Stimulated activated CD8-positive, alpha-beta memory T cell treated with anti-CD3 and anti-CD28 coated beads, Interleukin-7, amount 100 ng/mL, for 1 hour (primary cell): ENCODE data around the gene ACTL8.
"Not testable (repeated sequence)": the region's sequence is repeated elsewhere in the genome, so short reads cannot be mapped to it uniquely, and the experiment has no call there.

Experiments used
- DNase-seq, 2 donors: peaks; one replicate each; pipeline ENCODE4 v3.0.0-alpha.2; 2020; ENCODE audit warnings: low read depth in 2 of 2

The ACTL8 gene

GRCh38 chr1:17735348-17735747 is 19.8 kb upstream of the ACTL8 start:
- DNase-seq, result no peak

GRCh38 chr1:17735793-17736192 is 19.3 kb upstream of the ACTL8 start:
- no peak for DNase-seq

- no peak for DNase-seq
Measured at GRCh38 chr1:17736625-17737024, 18.5 kb upstream of the ACTL8 start.

GRCh38 chr1:17739050-17739449 is 16.1 kb upstream of the ACTL8 start:
- DNase-seq, result no peak

- no peak for DNase-seq
Measured at GRCh38 chr1:17741052-17741451, 14.1 kb upstream of the ACTL8 start.

GRCh38 chr1:17742583-17742982 is 12.6 kb upstream of the ACTL8 start:
- no peak for DNase-seq

- DNase-seq, result no peak
Measured at GRCh38 chr1:17743008-17743647, 12.0 kb upstream of the ACTL8 start.

GRCh38 chr1:17743925-17744324 is 11.2 kb upstream of the ACTL8 start:
- DNase-seq, result no peak

GRCh38 chr1:17744666-17745478 is 10.3 kb upstream of the ACTL8 start:
- no peak for DNase-seq

GRCh38 chr1:17745479-17745955 is 9.6 kb upstream of the ACTL8 start:
- no peak for DNase-seq

- DNase-seq, result not testable (repeated sequence)
Measured at GRCh38 chr1:17746281-17746680, 8.9 kb upstream of the ACTL8 start.

- DNase-seq, result no peak
Measured at GRCh38 chr1:17746920-17747319, 8.2 kb upstream of the ACTL8 start.

GRCh38 chr1:17750333-17750732 is 4.8 kb upstream of the ACTL8 start:
- no peak for DNase-seq

GRCh38 chr1:17752356-17752755 is 2.8 kb upstream of the ACTL8 start:
- DNase-seq, result no peak

- DNase-seq, result no peak
Measured at GRCh38 chr1:17757426-17757825, 2.3 kb downstream of the ACTL8 start.

GRCh38 chr1:17759114-17759513 is 4.0 kb downstream of the ACTL8 start:
- DNase-seq, result no peak

- no peak for DNase-seq
Measured at GRCh38 chr1:17762313-17762712, 7.2 kb downstream of the ACTL8 start.

- DNase-seq, result no peak
Measured at GRCh38 chr1:17763417-17763816, 8.3 kb downstream of the ACTL8 start.

GRCh38 chr1:17763995-17764394 is 8.9 kb downstream of the ACTL8 start:
- no peak for DNase-seq

GRCh38 chr1:17764591-17764990 is 9.5 kb downstream of the ACTL8 start:
- DNase-seq, result no peak

- no peak for DNase-seq
Measured at GRCh38 chr1:17765444-17766411, 10.6 kb downstream of the ACTL8 start.

GRCh38 chr1:17768651-17769241 is 13.6 kb downstream of the ACTL8 start:
- no peak for DNase-seq
